Neural cell (in vitro differentiated cells): ENCODE measurements around the gene RNF145.
"Not testable (repeated sequence)": the region's sequence is repeated elsewhere in the genome, so short reads cannot be mapped to it uniquely, and the experiment has no call there.

Source experiments
- EP300 ChIP-seq: fragments of 450-650 bp; conservative IDR thresholded peaks from 2 replicates; pipeline ENCODE4 v1.6.1; 2014; ENCODE audit warnings: antibody characterized with exemption, mild to moderate bottlenecking, moderate library complexity; ENCODE audit not compliant: poor library complexity, severe bottlenecking
- EZH2 ChIP-seq: fragments of 200-600, 300-800 bp; shearing (Covaris generic), sonication (generic); IDR thresholded peaks from 2 replicates; pipeline ENCODE4 v1.6.1; 2014; ENCODE audit warnings: antibody characterized with exemption, low read length, borderline replicate concordance, mild to moderate bottlenecking; ENCODE audit not compliant: insufficient read depth, poor library complexity, severe bottlenecking
- MXI1 ChIP-seq: fragments of 450-650 bp; conservative IDR thresholded peaks from 2 replicates; pipeline ENCODE4 v1.6.1; 2014; ENCODE audit warnings: antibody characterized with exemption, mild to moderate bottlenecking; ENCODE audit not compliant: poor library complexity, severe bottlenecking
- POLR2AphosphoS5 ChIP-seq: IDR thresholded peaks from 2 replicates; pipeline ENCODE4 v1.6.1; 2012
- RAD21 ChIP-seq: fragments of 450-650 bp; conservative IDR thresholded peaks from 2 replicates; pipeline ENCODE4 v1.6.1; 2014; ENCODE audit warnings: antibody characterized with exemption, mild to moderate bottlenecking, moderate library complexity
- REST ChIP-seq: IDR thresholded peaks from 2 replicates; pipeline ENCODE4 v1.6.1; 2012; ENCODE audit warnings: borderline replicate concordance
- SMC3 ChIP-seq: fragments of 450-650 bp; conservative IDR thresholded peaks from 2 replicates; pipeline ENCODE4 v1.6.1; 2014; ENCODE audit warnings: antibody characterized with exemption, mild to moderate bottlenecking, moderate library complexity; ENCODE audit not compliant: poor library complexity
- TAF1 ChIP-seq: IDR thresholded peaks from 2 replicates; pipeline ENCODE4 v1.6.1; 2012; ENCODE audit warnings: low read depth
- TF ChIP-seq, protein P1 (sequence below): fragments of 450-650 bp; IDR thresholded peaks from 2 replicates; pipeline ENCODE4 v1.5.1; 2014; ENCODE audit warnings: antibody characterized with exemption, mild to moderate bottlenecking, moderate library complexity; ENCODE audit not compliant: poor library complexity, severe bottlenecking

GRCh38 chr5:159118958-159119659 lies 90.2 kb downstream of the RNF145 start:
- not testable (repeated sequence) for TF ChIP-seq RAD21, EZH2, POLR2AphosphoS5, EP300, REST, MXI1, SMC3, TAF1
- TF ChIP-seq, protein P1, sequence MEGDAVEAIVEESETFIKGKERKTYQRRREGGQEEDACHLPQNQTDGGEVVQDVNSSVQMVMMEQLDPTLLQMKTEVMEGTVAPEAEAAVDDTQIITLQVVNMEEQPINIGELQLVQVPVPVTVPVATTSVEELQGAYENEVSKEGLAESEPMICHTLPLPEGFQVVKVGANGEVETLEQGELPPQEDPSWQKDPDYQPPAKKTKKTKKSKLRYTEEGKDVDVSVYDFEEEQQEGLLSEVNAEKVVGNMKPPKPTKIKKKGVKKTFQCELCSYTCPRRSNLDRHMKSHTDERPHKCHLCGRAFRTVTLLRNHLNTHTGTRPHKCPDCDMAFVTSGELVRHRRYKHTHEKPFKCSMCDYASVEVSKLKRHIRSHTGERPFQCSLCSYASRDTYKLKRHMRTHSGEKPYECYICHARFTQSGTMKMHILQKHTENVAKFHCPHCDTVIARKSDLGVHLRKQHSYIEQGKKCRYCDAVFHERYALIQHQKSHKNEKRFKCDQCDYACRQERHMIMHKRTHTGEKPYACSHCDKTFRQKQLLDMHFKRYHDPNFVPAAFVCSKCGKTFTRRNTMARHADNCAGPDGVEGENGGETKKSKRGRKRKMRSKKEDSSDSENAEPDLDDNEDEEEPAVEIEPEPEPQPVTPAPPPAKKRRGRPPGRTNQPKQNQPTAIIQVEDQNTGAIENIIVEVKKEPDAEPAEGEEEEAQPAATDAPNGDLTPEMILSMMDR: not testable (repeated sequence)
